GM19463 (cell line): ENCODE data around the gene TECR.
"Not testable (repeated sequence)": the region's sequence is repeated elsewhere in the genome, so short reads cannot be mapped to it uniquely, and the experiment has no call there.

Experiments
- ATAC-seq: cut with Tn5 transposase; IDR thresholded peaks from one replicate; pipeline ENCODE4 v1.9.1; 2021; ENCODE audit warnings: mild to moderate bottlenecking, moderate library complexity; ENCODE audit not compliant: unreplicated experiment

TECR gene

DNA sequence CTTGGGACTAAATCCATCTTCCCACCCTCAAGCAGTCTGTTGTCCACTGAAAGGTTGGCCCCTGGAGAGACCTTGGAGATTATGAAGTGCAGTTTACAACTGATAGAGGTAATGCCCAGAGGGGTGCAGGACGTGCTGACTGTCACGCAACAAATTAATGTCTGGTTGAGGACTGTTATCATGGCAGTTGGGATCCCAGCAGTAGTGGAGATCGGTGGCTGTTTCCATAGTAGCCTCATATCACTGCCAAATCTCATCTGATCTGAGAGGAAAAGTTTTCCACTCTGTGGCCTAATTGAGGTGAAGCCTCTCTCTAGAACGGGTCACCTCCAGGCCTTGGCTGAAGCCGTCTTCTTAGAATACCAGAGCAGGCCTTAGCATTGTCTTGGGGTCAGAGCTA lies 4.1 kb downstream of the TECR start:
- no peak for ATAC-seq

DNA sequence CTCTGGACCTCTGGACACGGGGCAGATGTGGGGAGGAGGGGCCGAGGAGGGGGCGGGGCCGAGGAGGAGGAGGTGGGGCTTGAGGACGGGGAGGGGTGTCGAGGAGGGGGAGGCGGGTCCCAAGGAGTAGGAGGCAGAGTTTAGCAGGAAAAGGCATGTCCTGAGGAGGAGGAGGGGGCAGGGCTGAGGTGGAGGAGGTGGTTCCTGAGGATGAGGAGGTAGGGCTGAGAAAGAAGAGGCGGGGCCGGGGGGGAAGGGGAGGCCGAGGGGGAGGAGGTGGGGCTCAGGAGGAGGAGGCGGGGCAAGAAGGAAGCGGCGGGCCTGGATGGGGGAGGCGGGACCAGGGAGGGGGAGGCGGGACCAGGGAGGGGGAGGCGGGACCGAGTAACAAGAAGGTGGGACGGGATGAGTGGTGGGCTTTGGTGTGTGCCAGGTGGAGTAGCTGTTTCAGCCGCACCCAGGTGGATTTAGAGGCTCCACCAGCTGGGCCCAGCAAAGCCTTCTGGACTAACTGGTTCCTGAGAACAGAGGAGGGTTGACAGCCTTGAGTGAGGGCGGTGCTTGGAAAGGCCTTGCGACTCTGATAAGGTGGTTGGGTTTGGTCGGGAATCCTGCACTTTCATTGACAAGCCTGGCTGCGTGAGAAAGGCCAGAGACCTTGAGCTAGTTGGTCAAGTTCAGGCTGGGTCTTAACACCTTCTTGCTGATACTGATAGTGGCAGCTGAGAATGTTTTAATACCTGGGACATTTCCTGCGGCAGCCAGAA lies 7.7 kb downstream of the TECR start:
- ATAC-seq: no peak

GRCh38 chr19:14540741-14541525 lies 11.5 kb downstream of the TECR start:
- no peak for ATAC-seq

DNA sequence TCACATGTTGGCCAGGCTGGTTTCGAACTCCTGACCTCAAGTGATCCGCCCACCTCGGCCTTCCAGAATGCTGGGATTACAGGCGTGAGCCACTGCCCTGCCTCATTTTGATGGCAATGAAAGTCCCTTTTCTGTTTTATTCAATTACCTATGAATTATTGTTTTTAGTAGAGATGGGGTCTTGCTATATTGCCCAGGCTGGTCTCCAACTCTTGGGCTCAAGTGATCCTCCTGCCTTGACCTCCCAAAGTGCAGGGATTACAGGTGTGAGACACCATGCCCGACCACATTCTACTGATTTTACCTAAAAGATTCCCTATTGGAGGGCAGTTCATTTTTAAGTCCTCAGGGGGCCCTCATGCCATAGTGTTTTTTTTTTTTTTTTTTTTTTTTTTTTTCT lies 12.6 kb downstream of the TECR start:
- ATAC-seq: not testable (repeated sequence)

GRCh38 chr19:14542711-14543328 lies 13.4 kb downstream of the TECR start:
- ATAC-seq: no peak

GRCh38 chr19:14544047-14544446 lies 14.7 kb downstream of the TECR start:
- ATAC-seq: no peak

- no peak for ATAC-seq
These were observed 15.8 kb downstream of the TECR start for GRCh38 chr19:14544977-14545715.

DNA sequence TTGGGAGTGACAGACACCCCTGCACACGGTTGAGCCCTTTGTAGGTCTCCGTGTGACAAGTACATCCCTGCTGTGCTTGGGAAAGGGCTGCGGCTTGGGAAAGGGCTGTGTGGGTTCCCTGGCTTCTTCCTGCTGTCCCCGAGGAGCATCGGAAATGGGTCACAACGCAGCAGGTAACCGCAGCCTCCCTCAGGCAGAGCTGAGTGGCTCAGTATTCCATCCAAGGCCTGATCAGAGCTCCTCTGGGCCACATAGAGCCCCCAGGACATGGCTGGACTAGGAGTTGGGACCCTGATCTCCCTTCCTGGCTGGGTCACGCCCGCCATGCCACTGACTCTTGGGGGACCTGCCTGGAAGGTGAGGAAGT lies 16.3 kb downstream of the TECR start:
- no peak for ATAC-seq

- no peak for ATAC-seq
These were observed 20.9 kb downstream of the TECR start for GRCh38 chr19:14550201-14550754.

DNA sequence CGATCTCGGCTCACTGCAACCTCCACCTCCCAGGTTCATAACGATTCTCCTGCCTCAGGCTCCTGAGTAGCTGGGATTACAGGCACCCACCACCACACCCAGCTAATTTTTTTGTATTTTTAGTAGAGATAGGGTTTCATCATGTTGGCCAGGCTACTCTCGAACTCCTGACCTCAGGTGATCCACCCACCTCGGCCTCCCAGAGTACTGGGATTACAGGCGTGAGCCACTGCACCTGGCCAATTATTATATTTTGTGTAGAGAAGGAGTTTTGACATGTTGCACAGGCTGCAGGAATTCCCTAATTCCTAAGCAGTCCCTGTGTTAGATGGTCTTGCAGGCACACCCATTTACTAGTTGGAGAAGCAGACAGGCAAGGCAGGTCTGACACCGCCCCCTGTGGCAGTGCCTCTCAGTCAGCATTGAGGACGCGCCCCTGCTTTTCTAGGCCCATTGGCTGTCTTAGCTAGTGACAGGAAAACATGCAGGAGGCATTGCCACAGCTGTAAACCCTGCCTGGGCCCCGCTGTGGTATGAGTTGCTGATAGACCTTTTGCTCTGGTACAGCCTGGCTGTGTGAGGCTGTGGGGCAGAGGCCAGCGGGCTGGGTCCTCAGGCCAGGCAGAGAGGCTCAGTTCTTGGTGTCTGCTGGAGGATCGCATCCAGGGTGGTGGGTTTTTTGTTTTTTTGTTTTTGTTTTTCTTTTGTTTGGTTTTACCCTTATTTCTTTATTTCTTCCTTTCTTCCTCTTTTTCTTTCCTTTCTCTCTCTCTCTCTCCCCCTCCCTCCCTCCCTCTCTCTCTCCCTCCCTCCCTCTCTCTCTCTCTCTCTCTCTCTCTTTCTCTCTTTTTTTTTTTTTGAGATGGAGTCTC lies 22.0 kb downstream of the TECR start:
- not testable (repeated sequence) for ATAC-seq

DNA sequence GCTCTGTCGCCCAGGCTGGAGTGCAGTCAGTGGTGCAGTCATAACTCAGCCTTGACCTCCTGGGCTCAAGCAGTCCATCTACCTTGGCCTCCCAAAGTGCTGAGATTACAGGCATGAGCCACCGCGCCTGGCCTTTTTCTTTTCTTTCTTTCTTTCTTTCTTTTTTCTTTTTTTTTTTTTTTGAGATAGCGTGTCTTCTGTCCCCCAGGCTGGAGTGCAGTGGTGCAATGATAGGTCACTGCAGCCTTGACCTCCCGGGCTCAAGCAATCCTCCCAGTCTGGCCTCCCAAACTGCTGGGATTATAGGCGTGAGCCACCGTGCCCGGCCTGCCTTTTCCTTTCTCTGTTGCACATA lies 22.6 kb downstream of the TECR start:
- ATAC-seq: not testable (repeated sequence)

GRCh38 chr19:14553042-14553938 lies 23.9 kb downstream of the TECR start:
- ATAC-seq: no peak

- ATAC-seq: no peak
These were observed 24.5 kb downstream of the TECR start for GRCh38 chr19:14553939-14554243.

GRCh38 chr19:14554382-14554812 lies 25.0 kb downstream of the TECR start:
- no peak for ATAC-seq

- ATAC-seq: no peak
These were observed 26.7 kb downstream of the TECR start for GRCh38 chr19:14555918-14556661.

- ATAC-seq: peak; percentile 56
These were observed 27.3 kb downstream of the TECR start for GRCh38 chr19:14556662-14557188.

DNA sequence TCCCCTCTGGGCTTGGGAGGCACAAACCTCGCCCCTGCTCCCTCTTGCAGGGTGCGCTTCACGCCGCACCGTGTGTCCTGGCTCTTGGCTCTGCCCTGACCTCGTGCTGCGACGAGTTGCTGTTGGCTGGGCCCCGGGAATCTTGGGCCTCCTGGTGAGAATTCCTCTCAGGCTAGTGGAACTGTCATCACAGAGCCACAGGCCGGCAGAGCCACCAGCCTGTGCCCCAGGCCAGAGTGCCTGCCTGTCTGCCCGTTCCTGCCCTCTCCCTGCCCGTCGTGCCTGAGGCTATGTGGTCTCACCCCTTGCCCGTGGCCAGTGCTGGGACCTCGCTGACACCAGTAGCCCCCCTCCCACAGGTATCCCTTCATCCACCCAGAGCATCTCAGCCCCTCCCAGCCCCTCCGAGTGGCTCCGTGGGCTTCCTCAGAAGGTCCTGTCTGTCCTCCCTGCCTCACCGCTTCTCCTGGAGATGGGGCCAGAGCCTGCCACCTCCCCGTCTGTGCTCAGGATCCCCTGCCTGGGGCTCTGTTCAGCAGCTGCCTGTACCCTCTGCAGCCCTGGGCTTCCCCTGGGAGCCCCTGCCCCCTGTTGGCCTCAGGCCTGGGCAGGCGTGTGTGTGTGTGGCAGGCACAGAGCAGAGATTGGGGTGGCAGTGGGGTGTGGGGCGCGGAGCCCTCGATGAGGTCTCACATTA lies 29.1 kb downstream of the TECR start:
- ATAC-seq: no peak
